ENCODE results near the gene STAC2. TPM values are rescaled to one million over a fixed set of nuclear protein-coding genes. Genes with fewer than 3 reads are reported as not detected.
A peak's percentile ranks its signal among the peaks of the same experiment; 100 is the strongest.

Gene STAC2
- polyA plus RNA-seq, 1 of the 3 experiments (the other 2 are of a cell fraction), result 0.07 TPM

GRCh38 chr17:39194089-39194984 is 31.4 kb downstream of the STAC2 start:
- no peak overlapping the region for H3K4me3 ChIP-seq (ENCODE audit: low read depth in 2 of 2, low read length in 1 of 2)
- 67% methylated on average over 20 of the region's 20 CpGs for WGBS (ENCODE audit: low lambda C conversion rate)
- H3K9me3 ChIP-seq, result no peaks in the 10 kb centered on the region
- no peak overlapping the region; a peak in 1 of 4 replicates for H3K27ac ChIP-seq (ENCODE audit: low read depth in 2 of 2, low read length in 1 of 2)
- no peaks in the 10 kb centered on the region for H3K27me3 ChIP-seq (ENCODE audit: insufficient read depth)
- peaks cover 10 to 12% of the 10 kb centered on the region in 2 experiments for H3K36me3 ChIP-seq (replicated peaks in 1 of 2; ENCODE audit: control insufficient read depth in 1 of 2, insufficient read depth in 2 of 2, low read length in 1 of 2)
- CTCF ChIA-PET, result interaction anchor here (0.7 to 29.0 kb wide), 7 partner anchors 8 to 211 kb away, joined by 3 to 781 read pairs (median 8); no protein-coding TSS in a partner anchor
- no peak overlapping the region for H2AFZ ChIP-seq (ENCODE audit: low read depth)
- peaks cover 33% of the 10 kb centered on the region for H3K79me2 ChIP-seq (ENCODE audit: insufficient read depth)
- peak; percentile 90 for DNase-seq
- no peak overlapping the region for H3K9ac ChIP-seq
- peaks cover 19 to 34% of the 10 kb centered on the region in 2 experiments; a peak in 2 of 4 replicates for H3K4me1 ChIP-seq (ENCODE audit: control insufficient read depth in 1 of 2, insufficient read depth in 2 of 2, low read depth in 1 of 2, low read length in 1 of 2)
- no peaks in the 10 kb centered on the region for H3K9me2 ChIP-seq
- no peak overlapping the region for H3K4me2 ChIP-seq
- POLR2A ChIA-PET, result interaction anchor here (0.7 to 1.5 kb wide), 2 partner anchors 12 to 63 kb away, joined by 3 to 5 read pairs; no protein-coding TSS in a partner anchor
- 0 out of 2 replicates have a peak, but pooled peaks cover 4% of the 10 kb centered on the region for H4K20me1 ChIP-seq (ENCODE audit: insufficient read depth)
- TF ChIP-seq CHD2 (IDR thresholded peaks at IDR 0.05; ENCODE audit: low read length, partially characterized antibody) (no peak), CTCF (IDR thresholded peaks at IDR 0.05) (peak; percentile 35; the same call in 1 of the 2 replicates), SMC3 (IDR thresholded peaks at IDR 0.05; ENCODE audit: low read depth, low read length) (peak; percentile 33; the same call in 1 of the 2 replicates), RAD21 (IDR thresholded peaks at IDR 0.05; ENCODE audit: low read length) (peak; percentile 43), FOXJ3 (CRISPR knock-in tag; IDR thresholded peaks at IDR 0.05) (no peak), MXI1 (IDR thresholded peaks at IDR 0.05; ENCODE audit: low read depth, low read length) (peak; percentile 71)
- peaks cover 11% of the 10 kb centered on the region for H3F3A ChIP-seq (replicated peaks; ENCODE audit: insufficient read depth)

GRCh38 chr17:39193346-39193745 is 32.4 kb downstream of the STAC2 start:
- Histone ChIP-seq H3K36me3 (replicated peaks in 1 of 2; ENCODE audit: control insufficient read depth in 1 of 2, insufficient read depth in 2 of 2, low read length in 1 of 2) (peaks cover 10 to 16% of the 10 kb centered on the region in 2 experiments), H3K4me2 (no peak overlapping the region), H3K79me2 (ENCODE audit: insufficient read depth) (peaks cover 33% of the 10 kb centered on the region), H2AFZ (ENCODE audit: low read depth) (no peak overlapping the region), H3K9me2 (no peaks in the 10 kb centered on the region), H3K4me3 (ENCODE audit: low read depth in 2 of 2, low read length in 1 of 2) (no peak overlapping the region), H3K9ac (no peak overlapping the region), H3K27ac (ENCODE audit: low read depth in 2 of 2, low read length in 1 of 2) (no peak overlapping the region), H3K4me1 (ENCODE audit: control insufficient read depth in 1 of 2, insufficient read depth in 2 of 2, low read depth in 1 of 2, low read length in 1 of 2) (peaks cover 19 to 31% of the 10 kb centered on the region in 2 experiments; a peak in 2 of 4 replicates), H3K27me3 (ENCODE audit: insufficient read depth) (no peaks in the 10 kb centered on the region), H3F3A (replicated peaks; ENCODE audit: insufficient read depth) (peaks cover 5% of the 10 kb centered on the region), H3K9me3 (no peaks in the 10 kb centered on the region), H4K20me1 (ENCODE audit: insufficient read depth) (0 out of 2 replicates have a peak, but pooled peaks cover 4% of the 10 kb centered on the region)
- ChIA-PET CTCF (interaction anchor here (1.1 to 29.0 kb wide), 3 partner anchors 21 to 210 kb away, joined by 5 to 781 read pairs (median 96); no protein-coding TSS in a partner anchor), POLR2A (no interaction called here)
- 95% methylated on average over 10 of the region's 10 CpGs for WGBS (ENCODE audit: low lambda C conversion rate)
- DNase-seq, result no peak
- TF ChIP-seq TEAD4 (IDR thresholded peaks at IDR 0.05; ENCODE audit: borderline replicate concordance, insufficient read depth) (no peak), SMC3 (IDR thresholded peaks at IDR 0.05; ENCODE audit: low read depth, low read length) (no peak), YY1 (IDR thresholded peaks at IDR 0.05; ENCODE audit: low read depth) (no peak), FOXM1 (IDR thresholded peaks at IDR 0.05; ENCODE audit: low read depth) (no peak), ZBTB33 (IDR thresholded peaks at IDR 0.05; ENCODE audit: borderline replicate concordance, low read depth) (no peak), ELF1 (IDR thresholded peaks at IDR 0.05) (no peak), USF1 (IDR thresholded peaks at IDR 0.05; ENCODE audit: borderline replicate concordance, low read depth) (no peak), JUND (IDR thresholded peaks at IDR 0.05) (no peak), EP300 (IDR thresholded peaks at IDR 0.05; ENCODE audit: borderline replicate concordance in 1 of 2, low read depth in 1 of 2, low read length in 1 of 2) (no peak), REST (IDR thresholded peaks at IDR 0.05; ENCODE audit: low read depth, low read length) (no peak)

All from SK-N-SH (cell line).